IMR-90 (cell line): ENCODE measurements around the gene GRIK1. TPM values are rescaled to one million over a fixed set of nuclear protein-coding genes. Genes with fewer than 3 reads are reported as not detected.

Source experiments
- ATAC-seq: fragments of 200-7000 bp; cut with Tn5 transposase; 2 replicates; pipeline ENCODE4 v1.9.1; 2020; ENCODE audit warnings: low read depth, mild to moderate bottlenecking, moderate library complexity
- BruUV-seq: library from RNA; stranded (reverse); fragments of 400-500 nt; replicated peaks from 2 replicates; lab custom pipeline; 2021; lab: Mats Ljungman, UMichigan
- CTCF ChIA-PET: fragments of 300-600 bp; formaldehyde crosslinking; extraction: SDS; loops from one replicate; lab custom pipeline; 2021; ENCODE audit warnings: antibody characterized with exemption; lab: Yijun Ruan, JAX
- POLR2A ChIA-PET: fragments of 300-600 bp; sonication (Branson Sonifier 250); formaldehyde crosslinking; loops from one replicate; lab custom pipeline; 2022; ENCODE audit warnings: antibody characterized with exemption; ENCODE audit not compliant: unreplicated experiment; lab: Charles Lee
- DNase-seq: peaks from one replicate; pipeline ENCODE4 v3.0.0; 2013
- H2AFZ ChIP-seq: replicated peaks from 2 replicates; pipeline ENCODE3; 2013; ENCODE audit warnings: low read length, mild to moderate bottlenecking; ENCODE audit not compliant: poor library complexity
- H2AK5ac ChIP-seq: 2 replicates; pipeline ENCODE4 v1.6.1; 2013; ENCODE audit warnings: low read depth, low read length, inconsistent platforms
- H2AK9ac ChIP-seq: replicated peaks from 2 replicates; pipeline ENCODE3; 2013; ENCODE audit warnings: mild to moderate bottlenecking, low read depth, low read length, moderate library complexity; ENCODE audit not compliant: poor library complexity
- H2BK120ac ChIP-seq: 2 replicates; pipeline ENCODE4 v1.6.1; 2013; ENCODE audit warnings: low read depth, low read length, inconsistent platforms
- H2BK15ac ChIP-seq: 3 replicates; pipeline ENCODE4 v1.6.1; 2013; ENCODE audit warnings: low read depth, low read length, inconsistent platforms
- H2BK20ac ChIP-seq: 2 replicates; pipeline ENCODE4 v1.6.1; 2013; ENCODE audit warnings: low read depth, mild to moderate bottlenecking, inconsistent platforms, low read length, moderate library complexity
- H2BK5ac ChIP-seq: 2 replicates; pipeline ENCODE4 v1.6.1; 2013; ENCODE audit warnings: mild to moderate bottlenecking, low read depth, low read length, inconsistent platforms; ENCODE audit not compliant: poor library complexity, severe bottlenecking
- H3K14ac ChIP-seq: replicated peaks from 2 replicates; pipeline ENCODE4 v1.6.1; 2013; ENCODE audit warnings: low read depth, low read length, inconsistent platforms
- H3K18ac ChIP-seq: 2 replicates; pipeline ENCODE4 v1.6.1; 2013; ENCODE audit warnings: low read depth, low read length, control low read depth
- H3K23ac ChIP-seq: 2 replicates; pipeline ENCODE4 v1.6.1; 2013; ENCODE audit warnings: low read depth, low read length, inconsistent platforms
- H3K27ac ChIP-seq: 2 replicates; pipeline ENCODE4 v1.5.1; 2013; ENCODE audit warnings: mild to moderate bottlenecking, control low read depth, low read length; ENCODE audit not compliant: insufficient read depth
- H3K27me3 ChIP-seq: 2 replicates; pipeline ENCODE4 v1.6.1; 2013; ENCODE audit warnings: low read length; ENCODE audit not compliant: control insufficient read depth, insufficient read depth
- H3K36me3 ChIP-seq: 2 replicates; pipeline ENCODE4 v1.6.1; 2013; ENCODE audit warnings: low read length, mixed read lengths; ENCODE audit not compliant: control insufficient read depth, insufficient read depth
- H3K4ac ChIP-seq: 2 replicates; pipeline ENCODE4 v1.6.1; 2013; ENCODE audit warnings: low read depth, low read length, inconsistent platforms
- H3K4me1 ChIP-seq: 2 replicates; pipeline ENCODE4 v1.6.1; 2013; ENCODE audit warnings: low read length, mixed read lengths; ENCODE audit not compliant: control insufficient read depth, insufficient read depth
- H3K4me2 ChIP-seq: 2 replicates; pipeline ENCODE4 v1.6.1; 2013; ENCODE audit warnings: low read depth, mild to moderate bottlenecking, control low read depth, low read length, moderate library complexity
- H3K4me3 ChIP-seq: 2 replicates; pipeline ENCODE4 v1.5.1; 2013; ENCODE audit warnings: low read depth, mild to moderate bottlenecking, control low read depth, low read length, moderate library complexity; ENCODE audit not compliant: insufficient read depth
- H3K56ac ChIP-seq: 2 replicates; pipeline ENCODE4 v1.6.1; 2013; ENCODE audit warnings: low read length, inconsistent platforms; ENCODE audit not compliant: insufficient read depth; ENCODE audit errors: extremely low read depth
- H3K79me1 ChIP-seq, 2 experiments: 2 replicates each; pipeline ENCODE4 v1.6.1; 2013; ENCODE audit warnings: low read length in 2 of 2, inconsistent platforms in 1 of 2, low read depth in 1 of 2
- H3K9ac ChIP-seq: 2 replicates; pipeline ENCODE4 v1.6.1; 2013; ENCODE audit warnings: low read depth, low read length, control low read depth
- H3K9me1 ChIP-seq: 2 replicates; pipeline ENCODE4 v1.6.1; 2013; ENCODE audit warnings: low read length, inconsistent platforms; ENCODE audit not compliant: insufficient read depth
- H3K9me3 ChIP-seq: 2 replicates; pipeline ENCODE4 v1.6.1; 2013; ENCODE audit warnings: low read length; ENCODE audit not compliant: control insufficient read depth, insufficient read depth
- H4K20me1 ChIP-seq: 2 replicates; pipeline ENCODE4 v1.6.1; 2013; ENCODE audit warnings: low read length, inconsistent platforms; ENCODE audit not compliant: insufficient read depth
- H4K5ac ChIP-seq: 2 replicates; pipeline ENCODE4 v1.6.1; 2013; ENCODE audit warnings: mild to moderate bottlenecking, low read depth, low read length, control low read depth
- H4K8ac ChIP-seq, 2 experiments: 2 replicates each; pipeline ENCODE4 v1.6.1; 2013; ENCODE audit warnings: low read depth in 2 of 2, low read length in 2 of 2, control low read depth in 1 of 2, inconsistent platforms in 1 of 2
- H4K91ac ChIP-seq: 2 replicates; pipeline ENCODE4 v1.6.1; 2013; ENCODE audit warnings: low read depth, low read length, inconsistent platforms; ENCODE audit not compliant: insufficient read depth
- BHLHE40 ChIP-seq: fragments of 150-350 bp; IDR thresholded peaks from 2 replicates; pipeline ENCODE4 v1.6.1; 2016; ENCODE audit warnings: mild to moderate bottlenecking, low read depth, low read length
- CEBPB ChIP-seq: IDR thresholded peaks from 2 replicates; pipeline ENCODE4 v1.6.1; 2012; ENCODE audit warnings: low read depth, low read length, improper control_type of control experiment
- CHD1 ChIP-seq: IDR thresholded peaks from 2 replicates; pipeline ENCODE4 v1.6.1; 2012; ENCODE audit warnings: low read depth, low read length, improper control_type of control experiment
- CTCF ChIP-seq: conservative IDR thresholded peaks from 2 replicates; pipeline ENCODE4 v1.5.1; 2012; ENCODE audit warnings: mild to moderate bottlenecking, low read depth, low read length, improper control_type of control experiment
- ELK1 ChIP-seq: fragments of 150-350 bp; IDR thresholded peaks from 2 replicates; pipeline ENCODE4 v1.6.1; 2016; ENCODE audit warnings: low read depth, mild to moderate bottlenecking, low read length, moderate library complexity, borderline replicate concordance
- FOS ChIP-seq: fragments of 150-350 bp; IDR thresholded peaks from 2 replicates; pipeline ENCODE4 v1.6.1; 2016; ENCODE audit warnings: low read depth, low read length
- MAFK ChIP-seq: IDR thresholded peaks from 2 replicates; pipeline ENCODE4 v1.6.1; 2012; ENCODE audit warnings: low read depth, low read length, improper control_type of control experiment
- MAZ ChIP-seq: IDR thresholded peaks from 2 replicates; pipeline ENCODE4 v1.6.1; 2012; ENCODE audit warnings: low read depth, mild to moderate bottlenecking, low read length, improper control_type of control experiment, moderate library complexity, borderline replicate concordance
- MXI1 ChIP-seq: IDR thresholded peaks from 2 replicates; pipeline ENCODE4 v1.6.1; 2012; ENCODE audit warnings: low read depth, mild to moderate bottlenecking, low read length, moderate library complexity, borderline replicate concordance
- NFE2L2 ChIP-seq: fragments of 150-350 bp; IDR thresholded peaks from 2 replicates; pipeline ENCODE4 v1.6.1; 2016; ENCODE audit warnings: low read depth, mild to moderate bottlenecking, low read length
- POLR2A ChIP-seq: IDR thresholded peaks from 2 replicates; pipeline ENCODE4 v1.6.1; 2012; ENCODE audit warnings: mild to moderate bottlenecking, low read depth, low read length
- RAD21 ChIP-seq: IDR thresholded peaks from 2 replicates; pipeline ENCODE4 v1.6.1; 2012; ENCODE audit warnings: low read length, improper control_type of control experiment
- RCOR1 ChIP-seq: IDR thresholded peaks from 2 replicates; pipeline ENCODE4 v1.6.1; 2012; ENCODE audit warnings: mild to moderate bottlenecking, low read length, improper control_type of control experiment; ENCODE audit not compliant: insufficient replicate concordance
- RFX5 ChIP-seq: IDR thresholded peaks from 2 replicates; pipeline ENCODE4 v1.8.0; 2012; ENCODE audit warnings: low read depth, mild to moderate bottlenecking, low read length, moderate library complexity
- SMC3 ChIP-seq: fragments of 150-350 bp; IDR thresholded peaks from 2 replicates; pipeline ENCODE4 v1.6.1; 2016; ENCODE audit warnings: low read depth, mild to moderate bottlenecking, antibody characterized with exemption, low read length, moderate library complexity
- USF2 ChIP-seq: fragments of 150-350 bp; IDR thresholded peaks from 2 replicates; pipeline ENCODE4 v1.6.1; 2017; ENCODE audit warnings: mild to moderate bottlenecking, antibody characterized with exemption, low read length, low read depth
- WGBS, 2 experiments: methylation state at CpG; one replicate each; pipeline versions ENCODE4 v1.1.5 to v1.1.7; 2013; ENCODE audit warnings: missing lambda C conversion rate in 2 of 2; ENCODE audit not compliant: insufficient read length in 1 of 2; ENCODE audit errors: extremely low coverage in 2 of 2; 5-methylcytosine and 5-hydroxymethylcytosine counted together
- dilution Hi-C: fragments of 300-500 bp; cut with HindIII; formaldehyde crosslinking; loops from one replicate; pipeline ENCODE4 v1.14.3; 2018; ENCODE audit warnings: low sequenced_read_pairs; ENCODE audit not compliant: unreplicated experiment
- in situ Hi-C: fragments of 300-500 bp; cut with MboI; formaldehyde crosslinking; loops from 3 replicates; pipeline ENCODE4 v1.14.3; 2019; ENCODE audit warnings: low sequenced_read_pairs, inconsistent platforms, mixed read lengths
- intact Hi-C: fragments of 100-400 bp; cut with micrococcal nuclease; formaldehyde crosslinking; loops from 2 replicates; pipeline ENCODE4 v1.10.0; 2022
- polyA plus RNA-seq, 3 experiments: library from polyadenylated mRNA; depleted of rRNA; stranded (reverse); fragments of >200 nt; gene quantifications; 2 replicates each; pipeline ENCODE4 v1.2.3, GENCODE V29; 2012; ENCODE audit warnings: low replicate concordance in 1 of 3
- total RNA-seq: library from RNA; depleted of rRNA; stranded (reverse); fragments of >200 nt; gene quantifications from 2 replicates; pipeline ENCODE4 v1.2.3, GENCODE V29; 2012

Gene GRIK1
- total and polyA plus RNA-seq, 2 of the 4 experiments (the other 2 are of a cell fraction), result not detected

GRCh38 chr21:29716753-29717152, 223.0 kb downstream of the GRIK1 start:
- no peaks in the 10 kb centered on the region for H3K9me3 ChIP-seq

More at GRCh38 chr21:29716753-29717152, 223.0 kb downstream of the GRIK1 start:
- H4K20me1 ChIP-seq, result no peaks in the 10 kb centered on the region
- H3K9ac ChIP-seq, result no peak overlapping the region
- no peak overlapping the region for H2AFZ ChIP-seq
- no peak overlapping the region for H4K5ac ChIP-seq
- H2BK120ac ChIP-seq, result no peak overlapping the region
- CTCF ChIA-PET, result no interaction called here
- WGBS, 2 experiments, result no CpG with 5 or more reads among the region's 2 CpGs
- no peak overlapping the region for H3K4me3 ChIP-seq
- H3K27me3 ChIP-seq, result no peaks in the 10 kb centered on the region
- no peak for DNase-seq
- no peak overlapping the region for H2AK9ac ChIP-seq
- no peak overlapping the region for H3K14ac ChIP-seq
- no peaks in the 10 kb centered on the region for H3K9me1 ChIP-seq
- H2BK20ac ChIP-seq, result no peak overlapping the region
- no peak overlapping the region for H4K91ac ChIP-seq
- H3K4ac ChIP-seq, result no peak overlapping the region
- no TSS peak for BruUV-seq
- H3K36me3 ChIP-seq, result no peaks in the 10 kb centered on the region
- in situ Hi-C loops (no loop called here), dilution Hi-C loops (no loop called here), intact Hi-C loops (loop anchor here (10.0 kb wide), 1 partner anchor 402 kb away; no protein-coding TSS in a partner anchor)
- H4K8ac ChIP-seq, result no peak overlapping the region
- no peak overlapping the region for H2BK15ac ChIP-seq
- no peak overlapping the region for H3K56ac ChIP-seq
- no peak overlapping the region for H2AK5ac ChIP-seq
- no peak overlapping the region for H3K18ac ChIP-seq
- H3K4me2 ChIP-seq, result no peak overlapping the region
- H3K4me1 ChIP-seq, result no peaks in the 10 kb centered on the region
- H3K27ac ChIP-seq, result no peak overlapping the region
- H2BK5ac ChIP-seq, result no peak overlapping the region
- no peak overlapping the region for H3K23ac ChIP-seq
- no peak for TF ChIP-seq SMC3
- no peak for TF ChIP-seq ELK1
- TF ChIP-seq CEBPB, result no peak
- no peak for TF ChIP-seq MAZ
- TF ChIP-seq BHLHE40, result no peak
- TF ChIP-seq RFX5, result no peak
- no peak for TF ChIP-seq MAFK
- no peak for TF ChIP-seq USF2
- TF ChIP-seq CTCF, result no peak
- TF ChIP-seq RAD21, result no peak
- no peak for TF ChIP-seq FOS
- TF ChIP-seq CHD1, result no peak
- TF ChIP-seq MXI1, result no peak
- TF ChIP-seq NFE2L2, result no peak
- no peak for TF ChIP-seq RCOR1
- TF ChIP-seq POLR2A, result no peak
- no peak for ATAC-seq
- POLR2A ChIA-PET, result no interaction called here
- no peaks in the 10 kb centered on the region for H3K79me1 ChIP-seq
